OCI-LY3 (cell line): ENCODE results near the gene MTMR6.

Source experiments
- H2AFZ ChIP-seq: fragments of 200-600, 300-600 bp; shearing (Covaris generic); 2 replicates; pipeline ENCODE4 v1.6.0; 2014; ENCODE audit warnings: antibody characterized with exemption, low read depth, low read length
- H3K27ac ChIP-seq: fragments of 200-600, 300-600 bp; sonication (generic); 2 replicates; pipeline ENCODE4 v1.5.1; 2014; ENCODE audit warnings: mild to moderate bottlenecking, low read length, moderate library complexity, mixed read lengths
- H3K27me3 ChIP-seq: fragments of 200-600, 300-600 bp; sonication (generic); 2 replicates; pipeline ENCODE4 v1.6.1; 2014; ENCODE audit warnings: low read depth, low read length, mixed read lengths
- H3K36me3 ChIP-seq: fragments of 200-600, 300-600 bp; sonication (generic); replicated peaks from 2 replicates; pipeline ENCODE3; 2014; ENCODE audit warnings: low read depth, low read length, mixed read lengths
- H3K4me1 ChIP-seq: fragments of 300-600, 200-600 bp; sonication (generic); 2 replicates; pipeline ENCODE4 v1.6.1; 2014; ENCODE audit warnings: low read length, mixed read lengths
- H3K4me2 ChIP-seq: fragments of 200-600, 300-600 bp; sonication (generic); 2 replicates; pipeline ENCODE4 v1.6.1; 2014; ENCODE audit warnings: low read length, mixed read lengths
- H3K4me3 ChIP-seq: fragments of 300-600, 200-600 bp; sonication (generic); 2 replicates; pipeline ENCODE4 v1.5.1; 2014; ENCODE audit warnings: antibody characterized with exemption, mild to moderate bottlenecking, low read length, moderate library complexity
- H3K79me2 ChIP-seq: fragments of 300-600, 200-600 bp; shearing (Covaris generic); 2 replicates; pipeline ENCODE4 v1.6.1; 2014; ENCODE audit warnings: mild to moderate bottlenecking, low read length, mixed read lengths
- H3K9ac ChIP-seq: fragments of 300-600, 200-600 bp; shearing (Covaris generic); 2 replicates; pipeline ENCODE4 v1.6.0; 2014; ENCODE audit warnings: mild to moderate bottlenecking, low read length, moderate library complexity
- H3K9me3 ChIP-seq: fragments of 200-600, 300-600 bp; shearing (Covaris generic); 2 replicates; pipeline ENCODE4 v1.6.1; 2014; ENCODE audit warnings: low read length, mixed read lengths; ENCODE audit not compliant: insufficient read depth
- H4K20me1 ChIP-seq: fragments of 200-600, 300-600 bp; sonication (generic); 2 replicates; pipeline ENCODE4 v1.6.1; 2016; ENCODE audit warnings: low read length, mixed read lengths; ENCODE audit not compliant: insufficient read depth
- CTCF ChIP-seq: fragments of 200-600, 300-600 bp; sonication (generic); IDR thresholded peaks from 2 replicates; pipeline ENCODE4 v1.5.1; 2014; ENCODE audit warnings: antibody characterized with exemption, low read length, low read depth
- EZH2phosphoT487 ChIP-seq: fragments of 200-600 bp; shearing (Covaris generic); IDR thresholded peaks from 2 replicates; pipeline ENCODE4 v1.6.1; 2018; ENCODE audit warnings: antibody characterized with exemption, mixed run types, low read depth

Gene MTMR6

GRCh38 chr13:25210842-25211569, 76.3 kb downstream of the MTMR6 start:
- TF ChIP-seq CTCF (no peak), EZH2phosphoT487 (no peak)
- H3K27ac ChIP-seq, result no peak overlapping the region
- no peaks in the 10 kb centered on the region for H3K27me3 ChIP-seq
- no peaks in the 10 kb centered on the region for H3K4me1 ChIP-seq
- H2AFZ ChIP-seq, result no peak overlapping the region
- H3K4me2 ChIP-seq, result no peak overlapping the region
- no peaks in the 10 kb centered on the region for H4K20me1 ChIP-seq
- no peak overlapping the region for H3K9ac ChIP-seq
- no peak overlapping the region for H3K4me3 ChIP-seq
- no peaks in the 10 kb centered on the region for H3K79me2 ChIP-seq
- no peaks in the 10 kb centered on the region for H3K9me3 ChIP-seq
- no peaks in the 10 kb centered on the region for H3K36me3 ChIP-seq

DNA sequence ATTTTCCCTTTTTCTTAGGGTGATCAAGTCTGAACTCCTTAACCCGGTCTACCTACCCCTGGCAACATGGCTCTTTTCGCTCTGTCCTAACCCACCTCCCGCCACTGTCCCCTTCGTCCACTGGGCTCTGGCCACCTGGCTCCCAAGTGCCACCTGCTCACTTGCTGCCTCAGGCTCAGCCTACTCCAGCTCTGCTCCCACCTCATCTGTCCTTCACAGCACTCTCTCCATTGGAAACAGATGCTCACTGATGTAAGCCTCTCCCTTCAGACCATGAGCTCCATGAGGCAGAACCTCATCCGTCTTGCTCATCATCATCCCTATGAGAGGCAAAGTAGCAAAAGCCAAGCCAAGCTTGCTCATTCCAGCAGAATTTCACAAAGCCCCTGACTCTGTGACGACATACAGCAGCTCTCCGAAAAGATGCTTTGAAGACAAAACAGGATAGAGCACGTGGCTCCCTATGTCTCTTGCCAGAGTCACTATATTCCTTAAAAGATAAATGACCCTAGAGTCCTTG, 79.9 kb downstream of the MTMR6 start:
- Histone ChIP-seq H3K9me3 (no peaks in the 10 kb centered on the region), H3K27me3 (no peaks in the 10 kb centered on the region), H3K36me3 (no peaks in the 10 kb centered on the region), H3K4me2 (no peak overlapping the region), H3K27ac (no peak overlapping the region), H2AFZ (no peak overlapping the region), H3K9ac (no peak overlapping the region), H3K79me2 (no peaks in the 10 kb centered on the region), H3K4me3 (no peak overlapping the region), H4K20me1 (no peaks in the 10 kb centered on the region), H3K4me1 (peaks cover 15% of the 10 kb centered on the region)
- no peak for TF ChIP-seq CTCF
- no peak for TF ChIP-seq EZH2phosphoT487

DNA sequence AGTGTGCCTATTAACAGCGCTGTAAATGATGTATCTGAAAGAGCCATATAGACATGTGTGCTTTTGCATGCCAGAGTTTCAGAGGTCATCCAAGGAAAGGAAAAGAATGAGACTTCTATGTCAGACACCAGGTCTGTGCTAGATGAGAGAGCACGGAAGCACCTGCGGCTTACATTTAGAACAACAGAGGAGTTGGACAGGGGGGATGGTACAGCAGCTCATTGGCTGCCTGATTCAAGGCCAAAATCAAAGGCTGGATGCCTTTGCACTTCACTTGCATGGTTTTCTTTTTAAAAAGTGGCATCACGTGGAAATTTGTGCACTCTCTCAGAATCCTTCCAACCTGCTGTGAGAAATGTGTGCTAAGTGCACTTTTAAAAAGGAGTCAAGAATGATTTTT, 82.4 kb downstream of the MTMR6 start:
- Histone ChIP-seq H3K36me3 (no peaks in the 10 kb centered on the region), H3K4me1 (peaks cover 15% of the 10 kb centered on the region), H3K9ac (no peak overlapping the region), H3K4me3 (no peak overlapping the region), H3K4me2 (no peak overlapping the region), H3K27me3 (no peaks in the 10 kb centered on the region), H2AFZ (no peak overlapping the region), H4K20me1 (no peaks in the 10 kb centered on the region), H3K79me2 (no peaks in the 10 kb centered on the region), H3K27ac (no peak overlapping the region), H3K9me3 (no peaks in the 10 kb centered on the region)
- TF ChIP-seq EZH2phosphoT487, result no peak
- no peak for TF ChIP-seq CTCF

- H3K4me3 ChIP-seq, result peak overlapping the region; percentile 57
- H3K27ac ChIP-seq, result no peak overlapping the region
- no peaks in the 10 kb centered on the region for H3K27me3 ChIP-seq
- TF ChIP-seq EZH2phosphoT487 (no peak), CTCF (no peak)
- no peaks in the 10 kb centered on the region for H3K79me2 ChIP-seq
- no peaks in the 10 kb centered on the region for H3K36me3 ChIP-seq
- no peaks in the 10 kb centered on the region for H3K9me3 ChIP-seq
- H3K4me2 ChIP-seq, result peak overlapping the region; percentile 81
- H2AFZ ChIP-seq, result peak overlapping the region; percentile 91
- H3K9ac ChIP-seq, result peak overlapping the region; percentile 45; the same call in 1 of the 2 replicates
- peaks cover 30% of the 10 kb centered on the region for H3K4me1 ChIP-seq
- no peaks in the 10 kb centered on the region for H4K20me1 ChIP-seq
Observed at GRCh38 chr13:25203127-25203740, 84.1 kb downstream of the MTMR6 start.
